LNCAP (cell line): Measurements from ENCODE around the gene FAM83G.

ENCODE experiments used
- TF ChIP-seq, protein P1 (sequence below): fragments of 450-650 bp; IDR thresholded peaks from 2 replicates; pipeline ENCODE4 v1.5.1; 2017; ENCODE audit warnings: mild to moderate bottlenecking

The FAM83G gene

DNA sequence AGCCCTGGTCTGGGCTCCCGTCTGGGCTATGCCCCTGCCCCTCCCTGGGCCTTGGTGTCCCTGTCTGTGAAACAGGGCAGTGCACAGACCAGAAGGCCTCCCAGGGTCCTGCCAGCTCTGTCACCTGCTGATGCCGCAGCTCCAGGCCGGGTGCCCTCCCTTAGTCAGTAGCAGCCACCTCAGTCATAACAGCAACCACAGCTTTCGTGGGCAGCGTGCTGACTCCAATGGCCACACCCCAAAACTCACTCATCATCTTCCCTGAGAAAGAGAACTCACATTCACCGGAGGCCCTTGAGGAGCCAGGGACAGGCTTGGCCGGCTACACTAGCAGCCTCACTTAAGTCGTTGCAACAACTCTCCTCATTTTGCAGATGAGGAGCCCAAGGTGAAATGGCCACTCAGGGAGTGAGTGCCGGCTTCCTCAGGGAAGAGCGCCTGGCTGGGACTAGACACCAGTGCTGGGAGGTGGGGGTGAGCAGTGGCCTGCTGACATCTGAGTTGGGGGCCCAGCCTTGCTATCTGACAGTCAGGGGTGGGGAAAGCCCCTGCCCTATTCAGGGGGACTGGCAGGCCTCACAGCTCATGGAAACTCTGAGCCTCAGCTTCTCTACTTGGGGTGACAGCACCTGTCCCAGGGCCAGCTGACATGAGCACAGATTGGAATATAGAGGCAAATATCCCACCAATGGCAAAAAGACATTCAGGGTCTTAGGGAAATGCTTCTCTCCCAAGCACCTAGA, 30.0 kb downstream of the FAM83G start:
- TF ChIP-seq, protein P1, sequence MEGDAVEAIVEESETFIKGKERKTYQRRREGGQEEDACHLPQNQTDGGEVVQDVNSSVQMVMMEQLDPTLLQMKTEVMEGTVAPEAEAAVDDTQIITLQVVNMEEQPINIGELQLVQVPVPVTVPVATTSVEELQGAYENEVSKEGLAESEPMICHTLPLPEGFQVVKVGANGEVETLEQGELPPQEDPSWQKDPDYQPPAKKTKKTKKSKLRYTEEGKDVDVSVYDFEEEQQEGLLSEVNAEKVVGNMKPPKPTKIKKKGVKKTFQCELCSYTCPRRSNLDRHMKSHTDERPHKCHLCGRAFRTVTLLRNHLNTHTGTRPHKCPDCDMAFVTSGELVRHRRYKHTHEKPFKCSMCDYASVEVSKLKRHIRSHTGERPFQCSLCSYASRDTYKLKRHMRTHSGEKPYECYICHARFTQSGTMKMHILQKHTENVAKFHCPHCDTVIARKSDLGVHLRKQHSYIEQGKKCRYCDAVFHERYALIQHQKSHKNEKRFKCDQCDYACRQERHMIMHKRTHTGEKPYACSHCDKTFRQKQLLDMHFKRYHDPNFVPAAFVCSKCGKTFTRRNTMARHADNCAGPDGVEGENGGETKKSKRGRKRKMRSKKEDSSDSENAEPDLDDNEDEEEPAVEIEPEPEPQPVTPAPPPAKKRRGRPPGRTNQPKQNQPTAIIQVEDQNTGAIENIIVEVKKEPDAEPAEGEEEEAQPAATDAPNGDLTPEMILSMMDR: no peak

DNA sequence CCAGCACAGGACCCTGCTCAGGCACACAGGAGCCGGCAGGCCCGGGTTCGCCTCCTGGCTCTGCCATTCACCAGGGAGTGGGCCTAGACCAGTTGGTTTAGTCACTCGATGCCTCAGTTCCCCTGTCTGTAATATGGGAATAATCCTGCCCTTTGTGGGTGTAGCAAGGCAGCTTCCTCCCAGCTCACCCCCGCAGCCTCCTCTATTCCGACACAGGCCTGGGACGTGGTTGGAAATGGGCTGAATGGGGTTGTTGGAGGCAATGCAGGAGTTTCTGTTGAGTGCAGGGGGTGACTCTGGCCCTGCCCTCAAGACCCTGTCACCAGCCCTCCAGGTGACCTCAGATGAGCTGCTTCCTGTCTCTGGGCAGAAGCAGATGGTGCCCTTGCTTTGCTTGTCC, 32.8 kb downstream of the FAM83G start:
- TF ChIP-seq, protein P1: no peak

DNA sequence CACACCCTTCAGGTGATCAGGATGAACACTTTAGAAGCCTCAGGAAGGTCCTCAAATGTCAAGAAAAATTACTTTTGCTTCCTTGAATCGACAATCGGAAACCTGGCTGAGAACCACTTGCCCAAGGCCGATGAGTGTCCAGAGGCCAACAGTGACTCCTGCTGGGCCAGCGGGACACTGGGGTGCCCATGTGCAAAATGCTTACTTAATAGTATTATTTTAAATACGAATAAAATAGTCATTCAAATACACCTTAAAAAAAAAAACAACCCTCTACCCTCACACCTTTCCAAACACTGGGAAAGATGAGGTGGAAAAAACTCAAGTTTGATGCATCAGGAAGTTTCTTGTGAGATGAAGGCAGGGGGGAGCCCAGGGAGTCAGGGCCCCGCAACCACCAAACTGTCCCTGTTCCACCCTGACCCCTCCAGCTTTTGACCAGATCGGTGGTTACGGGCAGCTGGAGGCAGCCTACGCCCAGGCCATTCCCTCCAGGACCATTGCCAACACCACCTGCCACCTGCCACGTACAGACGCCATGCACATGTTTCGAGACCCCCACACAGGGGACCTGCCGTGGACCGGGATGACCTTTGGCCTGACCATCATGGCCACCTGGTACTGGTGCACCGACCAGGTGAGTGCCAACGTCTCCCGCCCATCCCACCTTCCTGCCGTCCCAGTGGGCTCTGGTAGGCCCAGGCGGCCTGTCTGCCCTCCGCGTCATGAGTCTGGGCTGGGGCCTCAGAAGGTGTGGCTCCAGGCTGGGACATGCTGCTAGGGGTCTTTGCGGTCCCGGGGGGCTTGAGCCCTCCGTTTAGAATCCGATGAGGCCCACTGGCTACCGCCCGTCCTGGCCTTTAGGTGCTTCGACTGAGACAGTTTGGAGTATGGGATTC, 33.7 kb downstream of the FAM83G start:
- TF ChIP-seq, protein P1: no peak; the same call in 1 of the 2 replicates

DNA sequence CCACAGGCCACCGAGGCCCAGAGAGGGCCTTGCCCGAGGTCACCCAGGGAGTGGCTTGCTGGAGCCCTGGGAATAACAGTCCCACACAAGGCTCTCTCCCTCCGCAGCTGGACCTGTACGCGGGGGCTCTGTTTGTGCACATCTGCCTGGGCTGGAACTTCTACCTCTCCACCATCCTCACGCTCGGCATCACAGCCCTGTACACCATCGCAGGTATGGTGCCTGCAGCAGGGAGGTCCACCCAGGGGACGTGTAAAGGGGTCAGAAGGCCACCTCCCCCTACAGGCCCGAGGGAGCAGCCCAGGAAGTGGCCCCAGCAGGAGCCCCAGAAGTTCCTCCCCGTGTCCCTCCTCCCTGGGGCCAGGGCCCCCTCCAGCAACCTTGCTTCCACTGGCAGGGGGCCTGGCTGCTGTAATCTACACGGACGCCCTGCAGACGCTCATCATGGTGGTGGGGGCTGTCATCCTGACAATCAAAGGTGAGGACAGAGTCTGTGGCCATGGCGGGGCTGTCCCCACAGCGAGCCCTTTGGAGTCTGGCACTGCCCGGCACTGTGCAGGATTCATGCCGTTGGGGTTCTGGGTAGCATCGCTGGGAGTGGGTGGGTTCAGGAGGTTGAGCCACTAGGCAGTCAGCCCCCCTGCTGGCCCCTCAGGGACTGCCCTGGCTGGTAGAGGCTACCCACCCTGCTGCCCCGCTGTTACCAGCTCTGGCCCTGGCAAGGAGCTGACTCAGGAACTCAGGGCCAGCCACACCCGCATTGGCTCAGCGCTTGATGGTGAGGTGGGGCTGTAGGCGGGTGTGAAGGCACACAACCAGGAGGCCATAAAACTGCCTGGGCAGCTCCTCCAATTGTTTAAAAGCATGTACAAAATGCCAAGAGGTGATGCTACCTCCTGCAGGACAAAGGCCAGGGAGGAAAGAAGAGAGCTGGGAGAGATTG, 35.3 kb downstream of the FAM83G start:
- TF ChIP-seq, protein P1: no peak

DNA sequence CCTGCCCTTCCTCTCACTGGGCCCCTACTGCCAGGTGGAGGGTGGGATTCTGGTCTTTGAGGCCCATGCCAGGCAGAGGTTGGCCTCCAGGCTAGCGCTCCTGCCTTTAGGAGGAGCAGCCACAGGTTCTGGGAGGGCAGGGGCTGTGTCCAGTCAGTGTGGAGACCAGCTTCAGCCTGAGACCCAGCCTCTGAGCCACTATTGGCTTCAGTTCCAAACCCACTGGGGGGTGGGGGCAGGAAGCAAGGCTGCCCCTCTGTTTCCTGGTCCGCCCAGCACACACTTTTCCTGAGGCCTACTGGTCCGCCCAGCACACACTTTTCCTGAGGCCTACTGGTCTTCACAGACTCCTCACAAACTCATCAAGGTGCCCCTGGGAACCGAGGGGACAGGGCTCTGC, 36.2 kb downstream of the FAM83G start:
- TF ChIP-seq, protein P1: no peak

DNA sequence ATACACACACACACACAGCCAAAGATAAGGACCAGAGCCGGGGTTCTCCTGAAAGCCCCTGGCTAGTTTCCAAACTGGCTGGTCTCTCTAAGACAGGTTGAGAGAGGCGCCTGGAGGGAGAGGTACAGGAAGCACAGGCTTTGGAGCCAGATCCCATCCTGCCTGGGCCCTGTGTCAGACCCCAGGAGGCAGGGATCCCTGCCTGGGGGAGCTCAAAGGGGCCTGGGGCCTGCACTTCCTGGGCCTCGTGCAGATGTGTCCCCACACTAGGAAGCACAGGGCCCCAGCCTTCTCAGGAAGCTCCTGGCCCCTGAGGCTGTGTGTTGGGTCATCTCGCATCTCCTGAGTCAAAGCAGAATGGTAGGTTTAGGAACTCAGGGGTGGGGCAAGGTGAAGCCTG, 36.6 kb downstream of the FAM83G start:
- TF ChIP-seq, protein P1: no peak
